ENCODE measurements around the gene PTH.

The PTH gene

GRCh38 chr11:13473013-13473722 lies 22.6 kb downstream of the PTH start:
- Mint-ChIP-seq H3K27me3 (peaks cover 54% of the 10 kb centered on the region), H3K36me3 (ENCODE audit: insufficient read depth) (no peaks in the 10 kb centered on the region), H3K9me3 (no peaks in the 10 kb centered on the region), H3K4me3 (no peak overlapping the region), H3K27ac (ENCODE audit: low read depth) (no peak overlapping the region), H3K4me1 (no peaks in the 10 kb centered on the region)
- no peak for DNase-seq (ENCODE audit: low spot score in 2 of 2)
- no peak for ATAC-seq (replicated peaks; ENCODE audit: extremely low read depth, poor library complexity, severe bottlenecking)

GRCh38 chr11:13468750-13469149 lies 27.0 kb downstream of the PTH start:
- H3K9me3 Mint-ChIP-seq, result no peaks in the 10 kb centered on the region
- H3K36me3 Mint-ChIP-seq (ENCODE audit: insufficient read depth), result peaks cover 2% of the 10 kb centered on the region
- peaks cover 9% of the 10 kb centered on the region for H3K4me1 Mint-ChIP-seq
- DNase-seq (ENCODE audit: low spot score in 2 of 2), result no peak
- H3K27me3 Mint-ChIP-seq, result peaks cover 29% of the 10 kb centered on the region
- no peak for ATAC-seq (replicated peaks; ENCODE audit: extremely low read depth, poor library complexity, severe bottlenecking)
- H3K4me3 Mint-ChIP-seq, result no peak overlapping the region
- no peak overlapping the region for H3K27ac Mint-ChIP-seq (ENCODE audit: low read depth)

GRCh38 chr11:13465909-13466371 lies 29.9 kb downstream of the PTH start:
- Mint-ChIP-seq H3K4me1 (peaks cover 33% of the 10 kb centered on the region), H3K36me3 (ENCODE audit: insufficient read depth) (peaks cover 13% of the 10 kb centered on the region), H3K27me3 (peaks cover 24% of the 10 kb centered on the region), H3K9me3 (no peaks in the 10 kb centered on the region), H3K27ac (ENCODE audit: low read depth) (peak overlapping the region; percentile 10), H3K4me3 (no peak overlapping the region)
- ATAC-seq (replicated peaks; ENCODE audit: extremely low read depth, poor library complexity, severe bottlenecking), result no peak
- DNase-seq (ENCODE audit: low spot score in 2 of 2), result no peak

GRCh38 chr11:13463779-13464290 lies 32.0 kb downstream of the PTH start:
- H3K27ac Mint-ChIP-seq (ENCODE audit: low read depth), result peak overlapping the region; percentile 97
- ATAC-seq (replicated peaks; ENCODE audit: extremely low read depth, poor library complexity, severe bottlenecking), result no peak
- peak overlapping the region; percentile 94 for H3K4me3 Mint-ChIP-seq
- no peak for DNase-seq (ENCODE audit: low spot score in 2 of 2)
- peaks cover 3% of the 10 kb centered on the region for H3K27me3 Mint-ChIP-seq
- no peaks in the 10 kb centered on the region for H3K9me3 Mint-ChIP-seq
- H3K4me1 Mint-ChIP-seq, result peaks cover 48% of the 10 kb centered on the region
- peaks cover 13% of the 10 kb centered on the region for H3K36me3 Mint-ChIP-seq (ENCODE audit: insufficient read depth)

- Mint-ChIP-seq H3K4me1 (peaks cover 48% of the 10 kb centered on the region), H3K9me3 (no peaks in the 10 kb centered on the region), H3K36me3 (ENCODE audit: insufficient read depth) (peaks cover 13% of the 10 kb centered on the region), H3K27me3 (no peaks in the 10 kb centered on the region), H3K4me3 (peak within 1 kb of the TSS; percentile 94), H3K27ac (ENCODE audit: low read depth) (peak within 1 kb of the TSS; percentile 97)
- DNase-seq (ENCODE audit: low spot score in 2 of 2) (peak; percentile 83 to 87), ATAC-seq (replicated peaks; ENCODE audit: extremely low read depth, poor library complexity, severe bottlenecking) (peak; percentile 98)
Observed at GRCh38 chr11:13462901-13463778, 32.7 kb downstream of the PTH start, which contains the start of gene BTBD10. Gene BTBD10, minus strand, starts transcription at chr11:13463222. Its CDS starts 18,098 bp downstream, at chr11:13445124.

GRCh38 chr11:13462311-13462900 lies 33.4 kb downstream of the PTH start:
- Mint-ChIP-seq H3K36me3 (ENCODE audit: insufficient read depth) (peaks cover 13% of the 10 kb centered on the region), H3K27me3 (no peaks in the 10 kb centered on the region), H3K4me3 (peak overlapping the region; percentile 94), H3K4me1 (peaks cover 48% of the 10 kb centered on the region), H3K27ac (ENCODE audit: low read depth) (peak overlapping the region; percentile 97), H3K9me3 (no peaks in the 10 kb centered on the region)
- ATAC-seq (replicated peaks; ENCODE audit: extremely low read depth, poor library complexity, severe bottlenecking), result peak; percentile 18
- peak; percentile 20 to 24 for DNase-seq (ENCODE audit: low spot score in 2 of 2)

GRCh38 chr11:13461291-13461690 lies 34.5 kb downstream of the PTH start:
- peak overlapping the region; percentile 94 for H3K4me3 Mint-ChIP-seq
- peaks cover 13% of the 10 kb centered on the region for H3K36me3 Mint-ChIP-seq (ENCODE audit: insufficient read depth)
- no peak for DNase-seq (ENCODE audit: low spot score in 2 of 2)
- no peaks in the 10 kb centered on the region for H3K27me3 Mint-ChIP-seq
- peaks cover 48% of the 10 kb centered on the region for H3K4me1 Mint-ChIP-seq
- H3K9me3 Mint-ChIP-seq, result no peaks in the 10 kb centered on the region
- ATAC-seq (replicated peaks; ENCODE audit: extremely low read depth, poor library complexity, severe bottlenecking), result no peak
- no peak overlapping the region for H3K27ac Mint-ChIP-seq (ENCODE audit: low read depth)

GRCh38 chr11:13450832-13451397 lies 44.9 kb downstream of the PTH start:
- Mint-ChIP-seq H3K4me1 (peaks cover 51% of the 10 kb centered on the region), H3K27me3 (no peaks in the 10 kb centered on the region), H3K4me3 (no peak overlapping the region), H3K36me3 (ENCODE audit: insufficient read depth) (peaks cover 4% of the 10 kb centered on the region), H3K9me3 (no peaks in the 10 kb centered on the region), H3K27ac (ENCODE audit: low read depth) (no peak overlapping the region)
- ATAC-seq (replicated peaks; ENCODE audit: extremely low read depth, poor library complexity, severe bottlenecking) (no peak), DNase-seq (ENCODE audit: low spot score in 2 of 2) (no peak)

- DNase-seq (ENCODE audit: low spot score in 2 of 2) (no peak), ATAC-seq (replicated peaks; ENCODE audit: extremely low read depth, poor library complexity, severe bottlenecking) (no peak)
- Mint-ChIP-seq H3K27me3 (no peaks in the 10 kb centered on the region), H3K4me1 (peaks cover 49% of the 10 kb centered on the region), H3K9me3 (no peaks in the 10 kb centered on the region), H3K27ac (ENCODE audit: low read depth) (no peak overlapping the region), H3K36me3 (ENCODE audit: insufficient read depth) (peaks cover 4% of the 10 kb centered on the region), H3K4me3 (no peak overlapping the region)
Observed at GRCh38 chr11:13449522-13449921, 46.3 kb downstream of the PTH start.

- no peaks in the 10 kb centered on the region for H3K27me3 Mint-ChIP-seq
- no peaks in the 10 kb centered on the region for H3K9me3 Mint-ChIP-seq
- peaks cover 49% of the 10 kb centered on the region for H3K4me1 Mint-ChIP-seq
- H3K27ac Mint-ChIP-seq (ENCODE audit: low read depth), result no peak overlapping the region
- H3K4me3 Mint-ChIP-seq, result no peak overlapping the region
- DNase-seq (ENCODE audit: low spot score in 2 of 2) (no peak), ATAC-seq (replicated peaks; ENCODE audit: extremely low read depth, poor library complexity, severe bottlenecking) (no peak)
- H3K36me3 Mint-ChIP-seq (ENCODE audit: insufficient read depth), result peaks cover 4% of the 10 kb centered on the region
Observed at GRCh38 chr11:13448876-13449275, 46.9 kb downstream of the PTH start.

- no peak for ATAC-seq (replicated peaks; ENCODE audit: extremely low read depth, poor library complexity, severe bottlenecking)
- Mint-ChIP-seq H3K27ac (ENCODE audit: low read depth) (no peak overlapping the region), H3K4me3 (no peak overlapping the region), H3K36me3 (ENCODE audit: insufficient read depth) (peaks cover 2% of the 10 kb centered on the region), H3K27me3 (no peaks in the 10 kb centered on the region), H3K4me1 (peaks cover 54% of the 10 kb centered on the region), H3K9me3 (no peaks in the 10 kb centered on the region)
- DNase-seq (ENCODE audit: low spot score in 2 of 2), result no peak
Observed at GRCh38 chr11:13446444-13446843, 49.4 kb downstream of the PTH start.

- DNase-seq (ENCODE audit: low spot score in 2 of 2), result no peak
- peaks cover 45% of the 10 kb centered on the region for H3K4me1 Mint-ChIP-seq
- no peak for ATAC-seq (replicated peaks; ENCODE audit: extremely low read depth, poor library complexity, severe bottlenecking)
- H3K36me3 Mint-ChIP-seq (ENCODE audit: insufficient read depth), result peaks cover 2% of the 10 kb centered on the region
- H3K27ac Mint-ChIP-seq (ENCODE audit: low read depth), result no peak overlapping the region
- no peaks in the 10 kb centered on the region for H3K9me3 Mint-ChIP-seq
- H3K4me3 Mint-ChIP-seq, result no peak overlapping the region
- H3K27me3 Mint-ChIP-seq, result no peaks in the 10 kb centered on the region
Observed at GRCh38 chr11:13445588-13445987, 50.2 kb downstream of the PTH start.
